ENCODE results near the gene PRB2. TPM values are rescaled to one million over a fixed set of nuclear protein-coding genes. Genes with fewer than 3 reads are reported as not detected.

PRB2 gene
- total and polyA plus RNA-seq, 9 donors, result not detected

GRCh38 chr12:11348439-11348838 lies 46.9 kb downstream of the PRB2 start:
- H3K4me3 ChIP-seq, result no peak overlapping the region
- no peak for DNase-seq
- intact Hi-C loops (cut with DNase I), result no loop called here
- no peaks in the 10 kb centered on the region for H3K4me1 ChIP-seq (ENCODE audit: insufficient read depth)
- TF ChIP-seq POLR2A (IDR thresholded peaks at IDR 0.05), result no peak
- no peak for TF ChIP-seq EP300 (IDR thresholded peaks at IDR 0.05)
- no peak for TF ChIP-seq CTCF (IDR thresholded peaks at IDR 0.05)
- H3K36me3 ChIP-seq, result no peaks in the 10 kb centered on the region
- 86 to 95% (median 89%) methylated on average over 9 of the region's 9 CpGs for WGBS, 3 donors
- H3K9me3 ChIP-seq, result no peaks in the 10 kb centered on the region
- no peaks in the 10 kb centered on the region for H3K27me3 ChIP-seq
- no peak overlapping the region for H3K27ac ChIP-seq

DNA sequence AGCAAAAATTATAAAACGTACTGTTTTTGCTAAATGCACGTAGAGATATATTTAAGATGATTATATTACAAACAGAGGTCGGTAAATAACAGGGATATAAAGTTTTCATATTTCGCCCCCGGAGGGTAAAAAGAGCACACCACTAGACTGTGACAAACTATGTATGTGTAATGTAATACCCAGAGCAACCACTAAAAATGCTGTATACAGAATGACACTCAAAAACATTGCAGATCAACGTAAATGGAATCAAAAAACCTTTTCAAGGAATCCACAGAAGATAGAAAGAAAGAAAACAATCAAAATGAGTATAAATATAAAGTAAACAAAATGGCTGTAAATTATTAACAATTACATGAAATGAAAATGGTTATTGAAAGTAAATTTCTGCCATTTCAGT lies 47.6 kb downstream of the PRB2 start:
- H3K27ac ChIP-seq, result no peak overlapping the region
- no peaks in the 10 kb centered on the region for H3K4me1 ChIP-seq (ENCODE audit: insufficient read depth)
- H3K27me3 ChIP-seq, result no peaks in the 10 kb centered on the region
- no peak overlapping the region for H3K4me3 ChIP-seq
- no peaks in the 10 kb centered on the region for H3K9me3 ChIP-seq
- TF ChIP-seq POLR2A (IDR thresholded peaks at IDR 0.05) (no peak), CTCF (IDR thresholded peaks at IDR 0.05) (no peak), EP300 (IDR thresholded peaks at IDR 0.05) (no peak)
- no peaks in the 10 kb centered on the region for H3K36me3 ChIP-seq
- intact Hi-C loops (cut with DNase I), result no loop called here
- WGBS, 3 donors, result 75 to 81% (median 79%) methylated on average over 6 of the region's 6 CpGs
- no peak for DNase-seq

DNA sequence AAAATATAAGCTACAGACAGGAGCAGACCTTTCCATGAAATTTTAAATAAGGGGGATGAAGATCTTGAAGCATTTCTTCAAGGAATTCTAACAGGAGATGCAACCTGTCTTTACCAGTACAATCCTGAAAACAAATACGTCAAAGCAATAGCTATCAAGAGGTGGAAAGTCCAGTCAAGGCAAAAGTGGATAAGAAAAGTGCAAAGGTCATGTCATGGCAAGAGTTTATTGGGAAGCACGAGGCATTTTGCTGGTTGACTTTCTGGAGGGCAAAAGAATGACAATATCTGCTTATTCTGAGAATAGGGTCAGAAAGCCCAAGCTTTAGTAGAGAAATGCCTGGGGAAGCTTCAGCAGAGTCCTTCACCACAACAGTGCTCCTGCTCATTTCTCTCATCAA lies 50.9 kb downstream of the PRB2 start:
- intact Hi-C loops (cut with DNase I), result no loop called here
- Histone ChIP-seq H3K4me3 (no peak overlapping the region), H3K27ac (no peak overlapping the region), H3K27me3 (no peaks in the 10 kb centered on the region), H3K36me3 (no peaks in the 10 kb centered on the region), H3K4me1 (ENCODE audit: insufficient read depth) (no peaks in the 10 kb centered on the region), H3K9me3 (no peaks in the 10 kb centered on the region)
- no peak for TF ChIP-seq POLR2A (IDR thresholded peaks at IDR 0.05)
- TF ChIP-seq CTCF (IDR thresholded peaks at IDR 0.05), result no peak
- no peak for TF ChIP-seq EP300 (IDR thresholded peaks at IDR 0.05)
- no peak for DNase-seq
- WGBS, 3 donors, result 69 to 75% (median 70%) methylated on average over 2 of the region's 2 CpGs

Other genes with a start within 250 kb of the PRB2 start
- 1 to 10 TPM; 3.3 to 7.0 (median 5.9) TPM for gene SMIM10L1, start 224.4 kb downstream of the PRB2 start, total RNA-seq
- gene SMIM10L1, start 224.4 kb downstream of the PRB2 start, polyA plus RNA-seq, result 1 to 10 TPM; 4.3 to 9.8 TPM
- not detected for gene TAS2R42, start 208.6 kb downstream of the PRB2 start, total RNA-seq
- gene TAS2R42, start 208.6 kb downstream of the PRB2 start, polyA plus RNA-seq, result not detected
- not detected for gene PRB3, start 125.9 kb downstream of the PRB2 start, total RNA-seq
- gene PRB3, start 125.9 kb downstream of the PRB2 start, polyA plus RNA-seq, result not detected
- gene PRB4, start 85.1 kb downstream of the PRB2 start, total RNA-seq, result not detected
- gene PRB4, start 85.1 kb downstream of the PRB2 start, polyA plus RNA-seq, result not detected